Adrenal gland (tissue), 12 donors: ENCODE measurements around the gene CEP63. TPM values are rescaled to one million over a fixed set of nuclear protein-coding genes. Genes with fewer than 3 reads are reported as not detected.

Source experiments
- DNase-seq, 7 donors: peaks; one replicate each; pipeline ENCODE4 v3.0.0-alpha.2; 2019 to 2020
- H3K27ac ChIP-seq, 5 donors: fragments of 200-600 bp; sonication (generic) in 4 of 5; 1 replicate in 3 of 5; 2 replicates in 2 of 5; pipeline versions ENCODE4 v1.5.1 to v1.8.0; 2016 to 2020; ENCODE audit warnings: mild to moderate bottlenecking in 1 of 5
- H3K27me3 ChIP-seq: fragments of 200-600 bp; 2 replicates; pipeline ENCODE4 v1.8.0; 2021
- H3K36me3 ChIP-seq, 2 donors: fragments of 200-600 bp; replicated peaks in 1 of 2; 1 replicate in 1 of 2; 2 replicates in 1 of 2; pipeline versions ENCODE4 v1.5.1 to v1.8.0; 2018 to 2022
- H3K4me1 ChIP-seq, 2 donors: fragments of 200-600 bp; replicated peaks in 1 of 2; 1 replicate in 1 of 2; 2 replicates in 1 of 2; pipeline versions ENCODE4 v1.5.1 to v1.8.0; 2018 to 2021
- H3K4me3 ChIP-seq, 4 donors: fragments of 200-600 bp; sonication (generic) in 3 of 4; one replicate each; pipeline ENCODE4 v1.5.1; 2016 to 2018
- H3K9me3 ChIP-seq, 3 donors: fragments of 200-600 bp; sonication (generic) in 1 of 3; replicated peaks in 1 of 3; 1 replicate in 2 of 3; 2 replicates in 1 of 3; pipeline versions ENCODE4 v1.5.1 to v1.8.0; 2016 to 2021
- POLR2A ChIP-seq, 2 donors: fragments of 450-650 bp; IDR thresholded peaks; one replicate each; pipeline ENCODE4 v1.6.1; 2017; ENCODE audit warnings: antibody characterized with exemption in 2 of 2, mild to moderate bottlenecking in 2 of 2, moderate library complexity in 1 of 2
- WGBS, 4 donors: extraction: QIAGEN DNeasy Blood & Tissue Kit in 2 of 4; methylation state at CpG; one replicate each; pipeline versions ENCODE4 v1.1.5 to v1.1.7; 2013 to 2017; 5-methylcytosine and 5-hydroxymethylcytosine counted together
- intact Hi-C, 2 donors: fragments of 100-400 bp; cut with DNase I; formaldehyde crosslinking; loops; one replicate each; pipeline versions ENCODE4 v1.14.1 to v1.15.0; 2022 to 2023
- polyA plus RNA-seq, 3 donors: library from polyadenylated mRNA; stranded (reverse); fragments of 200-250 nt in 2 of 3; fragments of 350-450 nt in 1 of 3; fragmentation: Illumina TruSeq in 1 of 3; extraction: RNeasy Lipid Tissue Mini Kit (QIAGEN cat#74804) in 1 of 3; gene quantifications; one replicate each; pipeline ENCODE4 v1.2.3, GENCODE V29; 2013 to 2014
- total RNA-seq, 9 donors: library from RNA; depleted of rRNA in 4 of 9; stranded (reverse); fragments of >200 nt in 4 of 9; fragments of 120-200 nt in 1 of 9; fragmentation: NEBNext Ultra II Directional in 1 of 9; extraction: Animal tissue kit (Norgen Biotek cat#: 25700) in 1 of 9; gene quantifications; one replicate each; pipeline versions ENCODE4 v1.1.0 to v1.2.4, GENCODE V29; 2013 to 2023
- TF ChIP-seq, protein P1 (sequence below), 6 experiments: fragments of 450-650 bp in 4 of 6; fragments of 200-600 bp in 2 of 6; sonication (generic) in 1 of 6; IDR thresholded peaks; 1 replicate in 5 of 6; 2 replicates in 1 of 6; pipeline versions ENCODE4 v1.5.1 to v1.8.0; 2016 to 2021; ENCODE audit warnings: antibody characterized with exemption in 6 of 6, mild to moderate bottlenecking in 2 of 6, moderate library complexity in 1 of 6
- donor health status: healthy with polysubstance abuse.
- donor health status: Bipolar disorder and iron deficiency.
- donor health status: DM: yes; HTN: yes; CAD: no.
- donor health status: DM: no; HTN: no; CAD: no.
- donor health status: DM: no; HTN: no; CAD: no.
- donor health status: DM: yes; HTN: yes; CAD: no.

CEP63 gene
- total and polyA plus RNA-seq, 12 donors, result 8.8 to 43.7 (median 19.8) TPM

DNA sequence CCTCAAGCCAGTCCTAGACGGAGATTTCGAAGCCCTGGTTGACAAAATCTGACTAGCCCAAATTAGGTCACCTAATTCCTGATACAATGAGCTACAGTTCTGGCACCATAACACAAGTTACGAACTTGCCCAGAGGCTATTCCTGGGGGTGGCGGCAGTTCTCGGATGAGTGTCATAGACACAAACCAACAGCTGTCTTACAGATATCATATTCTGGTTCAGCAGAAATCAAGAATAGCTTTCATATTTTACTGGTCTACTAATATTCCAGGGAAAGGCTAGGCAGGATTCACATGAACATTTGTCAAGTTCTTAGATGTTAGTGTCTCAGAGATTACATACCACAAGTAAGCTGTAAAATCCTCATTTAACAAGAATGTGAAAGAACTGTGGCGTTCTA lies 8.9 kb upstream of the CEP63 start:
- no peak for TF ChIP-seq POLR2A (IDR thresholded peaks at IDR 0.05)
- TF ChIP-seq, protein P1, sequence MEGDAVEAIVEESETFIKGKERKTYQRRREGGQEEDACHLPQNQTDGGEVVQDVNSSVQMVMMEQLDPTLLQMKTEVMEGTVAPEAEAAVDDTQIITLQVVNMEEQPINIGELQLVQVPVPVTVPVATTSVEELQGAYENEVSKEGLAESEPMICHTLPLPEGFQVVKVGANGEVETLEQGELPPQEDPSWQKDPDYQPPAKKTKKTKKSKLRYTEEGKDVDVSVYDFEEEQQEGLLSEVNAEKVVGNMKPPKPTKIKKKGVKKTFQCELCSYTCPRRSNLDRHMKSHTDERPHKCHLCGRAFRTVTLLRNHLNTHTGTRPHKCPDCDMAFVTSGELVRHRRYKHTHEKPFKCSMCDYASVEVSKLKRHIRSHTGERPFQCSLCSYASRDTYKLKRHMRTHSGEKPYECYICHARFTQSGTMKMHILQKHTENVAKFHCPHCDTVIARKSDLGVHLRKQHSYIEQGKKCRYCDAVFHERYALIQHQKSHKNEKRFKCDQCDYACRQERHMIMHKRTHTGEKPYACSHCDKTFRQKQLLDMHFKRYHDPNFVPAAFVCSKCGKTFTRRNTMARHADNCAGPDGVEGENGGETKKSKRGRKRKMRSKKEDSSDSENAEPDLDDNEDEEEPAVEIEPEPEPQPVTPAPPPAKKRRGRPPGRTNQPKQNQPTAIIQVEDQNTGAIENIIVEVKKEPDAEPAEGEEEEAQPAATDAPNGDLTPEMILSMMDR (IDR thresholded peaks at IDR 0.05), result no peak
- no peaks in the 10 kb centered on the region for H3K9me3 ChIP-seq
- peaks cover 8 to 53% of the 10 kb centered on the region in 2 donors for H3K36me3 ChIP-seq
- H3K27me3 ChIP-seq, result no peaks in the 10 kb centered on the region
- H3K4me1 ChIP-seq, result no peaks in the 10 kb centered on the region
- H3K4me3 ChIP-seq, result no peak overlapping the region
- intact Hi-C loops, result loop anchor here (10.0 kb wide), 3 partner anchors 102 to 272 kb away; partner anchors contain the start of gene AMOTL2 (in 1 of the 2)
- H3K27ac ChIP-seq, result no peak overlapping the region
- 89 to 96% (median 92%) methylated on average over 6 of the region's 6 CpGs for WGBS, 4 donors
- DNase-seq, result no peak

DNA sequence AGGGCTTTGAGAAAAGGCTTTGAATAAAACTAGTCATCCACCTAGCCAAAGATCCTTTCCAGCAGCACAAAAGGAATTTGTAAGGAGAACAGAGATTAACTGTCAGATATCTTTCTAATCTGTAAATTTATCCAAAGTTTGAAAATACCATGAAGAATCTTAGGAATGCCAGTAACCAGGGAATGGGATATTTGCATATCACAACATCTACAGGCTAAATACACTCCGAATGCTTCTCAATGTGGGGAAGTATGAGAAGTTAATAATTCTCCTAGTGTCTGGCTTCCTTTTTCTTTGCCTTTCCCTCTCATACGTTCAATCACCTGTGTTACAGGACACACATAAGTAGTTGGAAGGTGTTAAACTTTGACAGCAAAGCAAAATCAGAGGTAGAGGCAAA lies 7.9 kb upstream of the CEP63 start:
- Histone ChIP-seq H3K27ac (no peak overlapping the region), H3K4me1 (peaks cover 0 to 5% of the 10 kb centered on the region in 2 donors), H3K9me3 (no peaks in the 10 kb centered on the region), H3K4me3 (no peak overlapping the region), H3K27me3 (no peaks in the 10 kb centered on the region), H3K36me3 (peaks cover 8 to 56% of the 10 kb centered on the region in 2 donors)
- DNase-seq, result no peak
- TF ChIP-seq POLR2A (IDR thresholded peaks at IDR 0.05), result no peak
- TF ChIP-seq, protein P1 (IDR thresholded peaks at IDR 0.05), result no peak
- 84 to 90% (median 87%) methylated on average over 2 of the region's 2 CpGs for WGBS, 4 donors
- intact Hi-C loops, result loop anchor here (10.0 kb wide), 3 partner anchors 103 to 273 kb away; partner anchors contain the start of gene AMOTL2 (in 1 of the 2)

DNA sequence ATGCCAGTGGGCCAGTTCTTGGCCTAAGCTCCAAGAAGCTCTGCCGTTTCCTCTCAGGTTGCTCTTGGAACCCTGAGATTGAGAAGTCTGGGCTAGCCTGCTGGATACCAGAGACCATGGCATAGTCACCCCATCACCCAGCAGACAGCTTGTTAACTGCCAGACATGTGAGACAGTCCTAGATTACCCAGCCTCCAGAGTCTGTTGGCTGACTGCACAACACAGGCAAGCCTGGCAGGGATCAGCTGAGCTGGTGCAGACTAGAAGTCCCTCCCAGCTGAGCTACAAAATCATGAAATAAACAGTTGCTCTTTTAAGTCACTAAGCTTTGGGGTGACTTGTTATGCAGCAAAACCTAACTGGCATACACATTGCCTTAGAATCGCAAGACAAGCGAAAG lies 5.3 kb upstream of the CEP63 start:
- Histone ChIP-seq H3K4me3 (no peak overlapping the region), H3K27me3 (no peaks in the 10 kb centered on the region), H3K27ac (no peak overlapping the region), H3K36me3 (peaks cover 8 to 56% of the 10 kb centered on the region in 2 donors), H3K9me3 (no peaks in the 10 kb centered on the region), H3K4me1 (peaks cover 16 to 24% of the 10 kb centered on the region in 2 donors)
- intact Hi-C loops, result no loop called here
- TF ChIP-seq POLR2A (IDR thresholded peaks at IDR 0.05), result no peak
- TF ChIP-seq, protein P1 (IDR thresholded peaks at IDR 0.05), result no peak
- 93 to 97% (median 96%) methylated on average over 3 of the region's 3 CpGs for WGBS, 4 donors
- no peak for DNase-seq

DNA sequence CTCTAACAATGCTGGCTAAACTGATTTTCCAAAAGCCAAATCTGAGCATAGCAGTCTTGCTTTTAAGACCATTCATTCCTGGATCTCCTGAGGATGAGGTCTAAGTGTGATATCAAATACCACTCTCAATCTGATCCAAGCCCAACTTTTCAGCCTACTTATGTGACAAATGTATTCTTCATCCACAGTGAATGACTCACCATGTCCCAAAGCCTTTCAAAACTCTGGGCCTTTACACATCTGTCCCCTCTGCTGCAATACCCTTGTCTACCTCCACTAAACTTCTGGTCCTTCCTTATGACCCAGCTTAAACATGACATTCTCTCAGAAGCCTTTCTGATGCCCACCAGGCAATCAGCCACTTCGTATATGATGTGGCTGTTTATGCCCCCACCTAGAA lies 4.7 kb upstream of the CEP63 start:
- peaks cover 8 to 54% of the 10 kb centered on the region in 2 donors for H3K36me3 ChIP-seq
- intact Hi-C loops, result no loop called here
- DNase-seq, result no peak
- WGBS, 4 donors, result 74 to 95% (median 80%) methylated on average over 1 of the region's 1 CpG
- H3K27me3 ChIP-seq, result no peaks in the 10 kb centered on the region
- H3K9me3 ChIP-seq, result no peaks in the 10 kb centered on the region
- no peak overlapping the region for H3K4me3 ChIP-seq
- no peak overlapping the region for H3K27ac ChIP-seq
- peaks cover 16 to 24% of the 10 kb centered on the region in 2 donors for H3K4me1 ChIP-seq
- TF ChIP-seq POLR2A (IDR thresholded peaks at IDR 0.05), result no peak
- TF ChIP-seq, protein P1 (IDR thresholded peaks at IDR 0.05), result no peak
